Trophoblast cell (in vitro differentiated cells and primary cell): ENCODE measurements around the gene SMS.

Source experiments
- DNase-seq, 2 donors: peaks; one replicate each; pipeline ENCODE4 v3.0.0-alpha.2; 2016
- H2AFZ ChIP-seq: 2 replicates; pipeline ENCODE4 v1.6.1; 2013; ENCODE audit warnings: low read length, moderate library complexity, mild to moderate bottlenecking; ENCODE audit not compliant: insufficient read depth, poor library complexity
- H2AK5ac ChIP-seq: 2 replicates; pipeline ENCODE4 v1.6.1; 2013; ENCODE audit warnings: mild to moderate bottlenecking, low read length
- H2BK120ac ChIP-seq: 2 replicates; pipeline ENCODE4 v1.6.1; 2013; ENCODE audit warnings: low read length, mild to moderate bottlenecking, moderate library complexity; ENCODE audit not compliant: insufficient read depth, poor library complexity
- H2BK12ac ChIP-seq: 2 replicates; pipeline ENCODE4 v1.6.1; 2013; ENCODE audit warnings: mild to moderate bottlenecking, low read length, moderate library complexity
- H2BK5ac ChIP-seq: 2 replicates; pipeline ENCODE4 v1.6.1; 2013; ENCODE audit warnings: low read length, low read depth, moderate library complexity, mild to moderate bottlenecking; ENCODE audit not compliant: poor library complexity
- H3K14ac ChIP-seq: 2 replicates; pipeline ENCODE4 v1.6.1; 2013; ENCODE audit warnings: mild to moderate bottlenecking, low read length
- H3K18ac ChIP-seq: 2 replicates; pipeline ENCODE4 v1.6.1; 2013; ENCODE audit warnings: mild to moderate bottlenecking, low read length
- H3K23ac ChIP-seq: 2 replicates; pipeline ENCODE4 v1.6.1; 2013; ENCODE audit warnings: low read length
- H3K27ac ChIP-seq: 2 replicates; pipeline ENCODE4 v1.5.1; 2013; ENCODE audit warnings: low read depth, mild to moderate bottlenecking, inconsistent platforms, low read length, moderate library complexity
- H3K27me3 ChIP-seq: 2 replicates; pipeline ENCODE4 v1.6.1; 2013; ENCODE audit warnings: inconsistent platforms, mild to moderate bottlenecking, low read length, moderate library complexity; ENCODE audit not compliant: insufficient read depth
- H3K36me3 ChIP-seq, 2 experiments: 1 replicate in 1 of 2; 2 replicates in 1 of 2; pipeline ENCODE4 v1.6.1; 2013; ENCODE audit warnings: low read length in 2 of 2, mild to moderate bottlenecking in 2 of 2, moderate library complexity in 1 of 2; ENCODE audit not compliant: insufficient read depth in 2 of 2, control insufficient read depth in 1 of 2
- H3K4ac ChIP-seq: 2 replicates; pipeline ENCODE4 v1.6.1; 2013; ENCODE audit warnings: low read depth, mild to moderate bottlenecking, low read length, moderate library complexity
- H3K4me1 ChIP-seq, 2 experiments: 1 replicate in 1 of 2; 2 replicates in 1 of 2; pipeline ENCODE4 v1.6.1; 2013; ENCODE audit warnings: low read length in 2 of 2, mild to moderate bottlenecking in 2 of 2, moderate library complexity in 1 of 2; ENCODE audit not compliant: insufficient read depth in 2 of 2, control insufficient read depth in 1 of 2
- H3K4me2 ChIP-seq: 2 replicates; pipeline ENCODE4 v1.6.1; 2013; ENCODE audit warnings: inconsistent platforms, mild to moderate bottlenecking, low read length, moderate library complexity
- H3K4me3 ChIP-seq: 2 replicates; pipeline ENCODE4 v1.5.1; 2013; ENCODE audit warnings: mild to moderate bottlenecking, low read depth, low read length, inconsistent platforms
- H3K79me1 ChIP-seq: one replicate; pipeline ENCODE4 v1.6.1; 2013; ENCODE audit warnings: low read length
- H3K79me2 ChIP-seq: 2 replicates; pipeline ENCODE4 v1.6.1; 2013; ENCODE audit warnings: low read length, mild to moderate bottlenecking; ENCODE audit not compliant: control insufficient read depth, insufficient read depth, poor library complexity
- H3K9ac ChIP-seq: 2 replicates; pipeline ENCODE4 v1.6.1; 2013; ENCODE audit warnings: mild to moderate bottlenecking, low read length
- H3K9me3 ChIP-seq: 2 replicates; pipeline ENCODE4 v1.6.1; 2013; ENCODE audit warnings: low read depth, mild to moderate bottlenecking, control low read depth, inconsistent platforms, low read length; ENCODE audit not compliant: insufficient read depth
- H4K12ac ChIP-seq: 2 replicates; pipeline ENCODE4 v1.6.1; 2013; ENCODE audit warnings: low read depth, mild to moderate bottlenecking, low read length, moderate library complexity
- H4K8ac ChIP-seq: 2 replicates; pipeline ENCODE4 v1.6.1; 2013; ENCODE audit warnings: low read depth, mild to moderate bottlenecking, low read length, moderate library complexity
- H4K91ac ChIP-seq: one replicate; pipeline ENCODE4 v1.6.1; 2013; ENCODE audit warnings: low read depth, mild to moderate bottlenecking, low read length, moderate library complexity
- WGBS: extraction: QIAGEN DNeasy Blood & Tissue Kit; methylation state at CpG from one replicate; pipeline ENCODE4 v1.1.7; 2013; ENCODE audit warnings: missing lambda C conversion rate; ENCODE audit not compliant: insufficient read length, insufficient coverage; ENCODE audit errors: extremely low coverage; 5-methylcytosine and 5-hydroxymethylcytosine counted together

Gene SMS

DNA sequence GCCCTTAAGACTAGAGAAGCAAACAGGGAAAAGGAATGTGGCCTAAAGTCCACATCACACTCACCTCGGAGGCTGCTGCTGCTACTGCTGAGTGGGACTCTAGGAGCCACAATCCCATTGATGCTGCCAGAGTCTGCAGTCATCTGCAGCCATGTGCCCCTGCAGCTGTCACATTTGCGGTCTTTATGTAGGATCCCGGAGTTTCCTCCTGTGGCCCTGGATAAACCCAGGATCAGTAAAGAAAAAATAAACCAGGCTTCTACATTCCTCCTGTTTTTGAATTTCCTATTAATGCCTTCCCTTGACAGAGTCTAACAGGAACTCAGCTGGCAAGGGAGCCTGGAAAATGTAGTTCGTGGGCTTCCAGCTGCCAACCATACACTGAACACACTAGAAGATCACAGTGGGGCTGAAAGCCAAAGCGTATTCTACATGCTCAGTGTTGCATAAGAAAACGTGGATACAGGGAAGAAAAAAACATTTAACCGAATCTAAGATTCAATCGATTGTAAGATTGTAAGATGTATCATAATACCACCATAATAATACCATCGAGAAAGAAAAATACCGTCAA lies 81.3 kb downstream of the SMS start:
- no peak overlapping the region for H3K18ac ChIP-seq
- H2BK120ac ChIP-seq: no peak overlapping the region
- H3K9me3 ChIP-seq: no peaks in the 10 kb centered on the region
- no peaks in the 10 kb centered on the region for H3K27me3 ChIP-seq
- no peak overlapping the region for H3K4me3 ChIP-seq
- no peaks in the 10 kb centered on the region for H3K79me2 ChIP-seq
- no peak overlapping the region for H3K14ac ChIP-seq
- no peak overlapping the region for H3K4me2 ChIP-seq
- no peak overlapping the region for H2AK5ac ChIP-seq
- H3K4me1 ChIP-seq: no peaks in the 10 kb centered on the region
- no CpG with 5 or more reads among the region's 10 CpGs for WGBS
- H3K27ac ChIP-seq: no peak overlapping the region
- DNase-seq: no peak
- no peak overlapping the region for H2BK5ac ChIP-seq
- no peak overlapping the region for H2BK12ac ChIP-seq
- no peak overlapping the region for H3K4ac ChIP-seq
- no peak overlapping the region for H4K12ac ChIP-seq
- no peak overlapping the region for H3K9ac ChIP-seq
- H3K23ac ChIP-seq: no peak overlapping the region
- H2AFZ ChIP-seq: no peak overlapping the region
- no peak overlapping the region for H4K91ac ChIP-seq
- H3K79me1 ChIP-seq: no peaks in the 10 kb centered on the region
- no peaks in the 10 kb centered on the region for H3K36me3 ChIP-seq
- no peak overlapping the region for H4K8ac ChIP-seq

DNA sequence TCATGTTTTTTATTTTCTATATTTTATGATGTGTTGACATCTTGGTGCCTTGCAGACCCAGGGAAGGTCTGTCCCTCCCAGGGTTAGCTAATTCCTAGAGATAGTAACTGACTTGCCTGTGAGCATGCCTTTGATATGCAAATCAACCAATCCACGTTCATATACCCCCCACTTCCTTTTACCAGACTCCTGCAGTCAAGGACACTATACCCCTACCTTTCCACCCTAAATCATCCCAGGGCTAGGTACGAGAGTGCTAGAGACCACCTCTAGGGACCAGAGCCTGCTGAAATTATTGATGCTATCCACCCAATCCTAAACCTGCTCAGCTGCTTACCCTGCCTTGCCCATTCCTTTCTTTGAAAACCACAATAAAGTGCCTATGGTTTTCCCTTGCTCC lies 84.1 kb downstream of the SMS start:
- H3K4me1 ChIP-seq: no peaks in the 10 kb centered on the region

DNA sequence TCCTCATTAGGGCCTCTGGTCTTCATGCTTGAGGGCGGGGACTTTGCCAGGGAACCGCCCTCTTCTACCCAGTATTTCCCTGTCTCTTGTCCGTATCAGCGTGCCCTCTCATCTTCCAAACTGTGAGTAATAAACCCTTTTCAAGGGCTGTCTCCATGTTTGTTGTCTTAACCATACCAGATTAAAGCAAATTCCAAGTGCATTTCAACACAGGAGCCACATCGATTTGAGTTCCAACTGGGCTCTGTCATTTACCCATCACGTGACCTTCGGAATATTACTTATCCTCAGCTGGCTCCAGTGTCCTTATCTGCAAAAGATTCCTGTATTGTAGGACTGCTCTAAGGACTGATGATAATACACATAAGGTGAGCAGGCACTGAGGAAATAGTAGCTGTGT lies 85.2 kb downstream of the SMS start:
- H3K4me1 ChIP-seq: no peaks in the 10 kb centered on the region
- no peak overlapping the region for H4K12ac ChIP-seq
- no peak overlapping the region for H2AK5ac ChIP-seq
- no peak overlapping the region for H3K9ac ChIP-seq
- no peaks in the 10 kb centered on the region for H3K27me3 ChIP-seq
- no peak overlapping the region for H2BK12ac ChIP-seq
- no peak overlapping the region for H3K18ac ChIP-seq
- no peaks in the 10 kb centered on the region for H3K9me3 ChIP-seq
- no CpG with 5 or more reads among the region's 7 CpGs for WGBS
- H2BK5ac ChIP-seq: no peak overlapping the region
- no peaks in the 10 kb centered on the region for H3K79me1 ChIP-seq
- H3K79me2 ChIP-seq: no peaks in the 10 kb centered on the region
- H3K4me3 ChIP-seq: no peak overlapping the region
- no peak overlapping the region for H3K27ac ChIP-seq
- no peak overlapping the region for H4K8ac ChIP-seq
- no peak overlapping the region for H4K91ac ChIP-seq
- peak; percentile 65 to 82 for DNase-seq
- no peak overlapping the region for H3K14ac ChIP-seq
- H3K23ac ChIP-seq: no peak overlapping the region
- H3K36me3 ChIP-seq: no peaks in the 10 kb centered on the region
- H2BK120ac ChIP-seq: no peak overlapping the region
- H2AFZ ChIP-seq: no peak overlapping the region
- no peak overlapping the region for H3K4ac ChIP-seq
- no peak overlapping the region for H3K4me2 ChIP-seq

More for the DNA sequence above, 84.1 kb downstream of the SMS start:
- no peak overlapping the region for H2AFZ ChIP-seq
- H4K8ac ChIP-seq: no peak overlapping the region
- H3K4me2 ChIP-seq: no peak overlapping the region
- H3K14ac ChIP-seq: no peak overlapping the region
- H3K36me3 ChIP-seq: no peaks in the 10 kb centered on the region
- no peak overlapping the region for H3K27ac ChIP-seq
- no peaks in the 10 kb centered on the region for H3K9me3 ChIP-seq
- DNase-seq: no peak
- no peak overlapping the region for H2BK12ac ChIP-seq
- H2BK120ac ChIP-seq: no peak overlapping the region
- no peak overlapping the region for H2AK5ac ChIP-seq
- no peak overlapping the region for H3K9ac ChIP-seq
- H4K91ac ChIP-seq: no peak overlapping the region
- H3K18ac ChIP-seq: no peak overlapping the region
- no peaks in the 10 kb centered on the region for H3K27me3 ChIP-seq
- no peaks in the 10 kb centered on the region for H3K79me2 ChIP-seq
- no peak overlapping the region for H3K4me3 ChIP-seq
- WGBS: no CpG with 5 or more reads among the region's 2 CpGs
- H4K12ac ChIP-seq: no peak overlapping the region
- no peak overlapping the region for H3K4ac ChIP-seq
- H3K23ac ChIP-seq: no peak overlapping the region
- no peak overlapping the region for H2BK5ac ChIP-seq
- H3K79me1 ChIP-seq: no peaks in the 10 kb centered on the region

DNA sequence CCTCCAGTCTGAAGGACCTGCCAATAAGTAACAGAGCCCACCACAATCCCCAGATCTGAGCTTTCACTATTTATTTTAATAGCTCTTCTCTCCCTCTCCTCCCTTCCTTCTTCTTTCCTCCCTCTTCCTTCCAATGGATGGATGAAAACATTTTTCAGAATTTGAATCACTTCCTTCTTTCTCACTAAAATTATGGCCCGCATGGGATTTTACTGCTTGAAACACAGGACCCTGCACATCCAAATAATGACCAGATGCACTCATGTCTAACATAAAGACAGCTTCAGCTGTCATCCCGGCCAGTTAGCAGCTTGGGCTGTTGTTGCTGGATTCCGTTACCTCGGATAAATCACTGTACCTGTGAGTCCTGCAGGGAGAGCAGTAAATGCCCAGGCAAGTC lies 86.2 kb downstream of the SMS start:
- peak in 1 of 2 donors; percentile 15 for DNase-seq
- WGBS: no CpG with 5 or more reads among the region's 4 CpGs

More for the DNA sequence above, 86.2 kb downstream of the SMS start:
- Histone ChIP-seq H3K4ac (no peak overlapping the region), H2AK5ac (no peak overlapping the region), H3K79me2 (no peaks in the 10 kb centered on the region), H3K9me3 (no peaks in the 10 kb centered on the region), H3K4me3 (no peak overlapping the region), H3K4me2 (no peak overlapping the region), H2BK12ac (no peak overlapping the region), H3K27me3 (no peaks in the 10 kb centered on the region), H3K36me3 (no peaks in the 10 kb centered on the region), H3K9ac (no peak overlapping the region), H3K14ac (no peak overlapping the region), H3K18ac (no peak overlapping the region), H2BK120ac (no peak overlapping the region), H2AFZ (no peak overlapping the region), H3K23ac (no peak overlapping the region), H4K12ac (no peak overlapping the region), H2BK5ac (no peak overlapping the region), H3K27ac (no peak overlapping the region), H4K8ac (no peak overlapping the region), H3K4me1 (no peaks in the 10 kb centered on the region), H4K91ac (no peak overlapping the region), H3K79me1 (no peaks in the 10 kb centered on the region)
